ENCODE results near the gene HPD.

GRCh38 chr12:121791671-121792551, 66.7 kb downstream of the HPD start:
- no peak for TF ChIP-seq EMX1 (CRISPR knock-in tag; IDR thresholded peaks at IDR 0.05)
- no peak for TF ChIP-seq ETV6 (CRISPR knock-in tag; IDR thresholded peaks at IDR 0.05)
- TF ChIP-seq FOXK1 (CRISPR knock-in tag; IDR thresholded peaks at IDR 0.05): no peak
- TF ChIP-seq, protein P1, sequence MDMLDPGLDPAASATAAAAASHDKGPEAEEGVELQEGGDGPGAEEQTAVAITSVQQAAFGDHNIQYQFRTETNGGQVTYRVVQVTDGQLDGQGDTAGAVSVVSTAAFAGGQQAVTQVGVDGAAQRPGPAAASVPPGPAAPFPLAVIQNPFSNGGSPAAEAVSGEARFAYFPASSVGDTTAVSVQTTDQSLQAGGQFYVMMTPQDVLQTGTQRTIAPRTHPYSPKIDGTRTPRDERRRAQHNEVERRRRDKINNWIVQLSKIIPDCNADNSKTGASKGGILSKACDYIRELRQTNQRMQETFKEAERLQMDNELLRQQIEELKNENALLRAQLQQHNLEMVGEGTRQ (CRISPR knock-in tag; IDR thresholded peaks at IDR 0.05): no peak
- no peak for TF ChIP-seq MAX (CRISPR knock-in tag; IDR thresholded peaks at IDR 0.05)
- TF ChIP-seq CTCF (IDR thresholded peaks at IDR 0.05): no peak
- no peak for TF ChIP-seq ZNF416 (CRISPR knock-in tag; IDR thresholded peaks at IDR 0.05)
- no peak for TF ChIP-seq FOXP1 (CRISPR knock-in tag; IDR thresholded peaks at IDR 0.05; ENCODE audit: borderline replicate concordance)
- no peak for TF ChIP-seq KAT7 (CRISPR knock-in tag; IDR thresholded peaks at IDR 0.05; ENCODE audit: borderline replicate concordance)
- no peak for TF ChIP-seq SMAD4 (CRISPR knock-in tag; IDR thresholded peaks at IDR 0.05)
- TF ChIP-seq USF1 (CRISPR knock-in tag; IDR thresholded peaks at IDR 0.05): no peak
- TF ChIP-seq TEAD4 (CRISPR knock-in tag; IDR thresholded peaks at IDR 0.05): no peak
- TF ChIP-seq TP53 (CRISPR knock-in tag; IDR thresholded peaks at IDR 0.05): no peak
